GM23338 (cell line): Measurements from ENCODE around the gene ELOF1. TPM values are rescaled to one million over a fixed set of nuclear protein-coding genes. Genes with fewer than 3 reads are reported as not detected.

Experiments
- ATAC-seq: fragments of 200-7000 bp; cut with Tn5 transposase; 3 replicates; pipeline ENCODE4 v1.9.1; 2020
- DNase-seq: peaks from one replicate; pipeline ENCODE4 v3.0.0-alpha.2; 2015; ENCODE audit warnings: low spot score
- H2AFZ ChIP-seq: fragments of 200-600 bp; sonication (generic); 2 replicates; pipeline ENCODE4 v1.8.0; 2016; ENCODE audit warnings: antibody characterized with exemption, mild to moderate bottlenecking, moderate library complexity
- H3F3A ChIP-seq: fragments of 200-600 bp; sonication (generic); replicated peaks from 2 replicates; pipeline ENCODE4 v1.8.0; 2017; ENCODE audit warnings: antibody characterized with exemption, mixed run types, low read depth
- H3K27ac ChIP-seq: fragments of 200-600 bp; sonication (generic); 2 replicates; pipeline ENCODE4 v1.6.1; 2016; ENCODE audit warnings: low read depth
- H3K27me3 ChIP-seq: fragments of 200-600 bp; sonication (generic); 2 replicates; pipeline ENCODE4 v1.8.0; 2016; ENCODE audit warnings: mild to moderate bottlenecking, mixed run types, moderate library complexity; ENCODE audit not compliant: insufficient read depth
- H3K36me3 ChIP-seq: fragments of 200-600 bp; sonication (generic); 2 replicates; pipeline ENCODE4 v1.8.0; 2016; ENCODE audit warnings: mild to moderate bottlenecking; ENCODE audit not compliant: insufficient read depth
- H3K4me1 ChIP-seq: fragments of 200-600 bp; sonication (generic); 2 replicates; pipeline ENCODE4 v1.8.0; 2016; ENCODE audit warnings: mild to moderate bottlenecking, moderate library complexity; ENCODE audit not compliant: insufficient read depth
- H3K4me2 ChIP-seq: fragments of 200-600 bp; sonication (generic); 2 replicates; pipeline ENCODE4 v1.7.1; 2017; ENCODE audit warnings: mixed run types
- H3K4me3 ChIP-seq: fragments of 200-600 bp; sonication (generic); 2 replicates; pipeline ENCODE4 v1.6.1; 2016; ENCODE audit warnings: mixed run types
- H3K79me2 ChIP-seq: fragments of 200-600 bp; sonication (generic); replicated peaks from 2 replicates; pipeline ENCODE4 v1.8.0; 2017; ENCODE audit warnings: mild to moderate bottlenecking; ENCODE audit not compliant: insufficient read depth
- H3K9me2 ChIP-seq: fragments of 200-600 bp; sonication (generic); 2 replicates; pipeline ENCODE4 v1.8.0; 2017; ENCODE audit not compliant: insufficient read depth
- H4K20me1 ChIP-seq: fragments of 200-600 bp; sonication (generic); replicated peaks from 2 replicates; pipeline ENCODE4 v1.8.0; 2017; ENCODE audit warnings: mild to moderate bottlenecking; ENCODE audit not compliant: insufficient read depth
- H3K27ac Mint-ChIP-seq: 2 replicates; pipeline ENCODE4 v1.8.0; 2020; ENCODE audit warnings: inconsistent platforms, mild to moderate bottlenecking, moderate library complexity, mixed read lengths
- H3K27me3 Mint-ChIP-seq: 3 replicates; pipeline ENCODE4 v1.8.0; 2022; ENCODE audit warnings: low read depth, mild to moderate bottlenecking, moderate library complexity, mixed read lengths, inconsistent platforms; ENCODE audit not compliant: insufficient read depth, poor library complexity
- H3K36me3 Mint-ChIP-seq: 3 replicates; pipeline ENCODE4 v1.8.0; 2021; ENCODE audit warnings: low read depth, mild to moderate bottlenecking, inconsistent platforms, moderate library complexity, mixed read lengths
- H3K4me1 Mint-ChIP-seq: 3 replicates; pipeline ENCODE4 v1.8.0; 2020; ENCODE audit warnings: mild to moderate bottlenecking, inconsistent platforms, mixed read lengths
- H3K4me3 Mint-ChIP-seq: 3 replicates; pipeline ENCODE4 v1.8.0; 2021; ENCODE audit warnings: moderate library complexity, mild to moderate bottlenecking, inconsistent platforms, mixed read lengths
- H3K9me3 Mint-ChIP-seq: 3 replicates; pipeline ENCODE4 v1.8.0; 2020; ENCODE audit warnings: moderate library complexity, mild to moderate bottlenecking, inconsistent platforms, mixed read lengths
- CREB1 ChIP-seq: fragments of 250-450 bp; sonication (Bioruptor Pico); IDR thresholded peaks from 2 replicates; pipeline ENCODE4 v1.5.0; 2020; ENCODE audit warnings: low read depth, mild to moderate bottlenecking, moderate library complexity
- CTCF ChIP-seq, 2 experiments: fragments of 200-600 bp in 1 of 2; sonication (generic) in 1 of 2; conservative IDR thresholded peaks; 2 replicates each; pipeline versions ENCODE4 v1.5.1 to v1.6.1; 2016 to 2017; ENCODE audit warnings: antibody characterized with exemption in 2 of 2, low read depth in 2 of 2, mild to moderate bottlenecking in 2 of 2, moderate library complexity in 1 of 2
- ETS1 ChIP-seq: IDR thresholded peaks from 2 replicates; pipeline ENCODE4 v1.6.1; 2016; ENCODE audit warnings: antibody characterized with exemption
- EZH2phosphoT487 ChIP-seq: fragments of 200-600 bp; sonication (generic); IDR thresholded peaks from one replicate; pipeline ENCODE4 v1.8.1; 2018; ENCODE audit warnings: antibody characterized with exemption; ENCODE audit not compliant: unreplicated experiment
- REST ChIP-seq: IDR thresholded peaks from one replicate; pipeline ENCODE4 v1.6.1; 2018; ENCODE audit warnings: antibody characterized with exemption; ENCODE audit not compliant: unreplicated experiment
- ZNF462 ChIP-seq: fragments of 250-450 bp; sonication (Bioruptor Pico); IDR thresholded peaks from 2 replicates; pipeline ENCODE4 v1.5.0; 2020; ENCODE audit warnings: mild to moderate bottlenecking, moderate library complexity
- polyA plus RNA-seq: library from polyadenylated mRNA; unstranded; fragments of >200 nt; fragmentation: Nextera tagmentation; extraction: Ambion mirVana; gene quantifications from 2 replicates; pipeline ENCODE4 v1.2.1, GENCODE V29; 2016
- total RNA-seq: library from RNA; depleted of rRNA; stranded (reverse); fragments of >200 nt; shearing (Covaris generic); gene quantifications from 2 replicates; pipeline ENCODE4 v1.2.3, GENCODE V29; 2014

ELOF1 gene
- total and polyA plus RNA-seq, 2 experiments from 2014 or later = 73.3 to 103 TPM

GRCh38 chr19:11534538-11534937 is 24.5 kb downstream of the ELOF1 start:
- Histone ChIP-seq H3K4me2 (no peak overlapping the region), H3K9me2 (no peaks in the 10 kb centered on the region), H2AFZ (no peak overlapping the region), H3K79me2 (no peaks in the 10 kb centered on the region), H3K4me1 (peaks cover 13% of the 10 kb centered on the region; the same call in 1 of the 2 replicates), H3K27ac (no peak overlapping the region), H3K27me3 (peaks cover 5% of the 10 kb centered on the region; the same call in 1 of the 2 replicates), H3K36me3 (no peaks in the 10 kb centered on the region), H4K20me1 (no peaks in the 10 kb centered on the region), H3F3A (peaks cover 9% of the 10 kb centered on the region; the same call in 1 of the 2 replicates), H3K4me3 (no peak overlapping the region)
- Mint-ChIP-seq H3K9me3 (no peaks in the 10 kb centered on the region), H3K4me1 (peaks cover 17% of the 10 kb centered on the region), H3K27me3 (peaks cover 28% of the 10 kb centered on the region), H3K4me3 (peak overlapping the region; percentile 16; the same call in 1 of the 3 replicates), H3K27ac (peak overlapping the region; percentile 68; the same call in 1 of the 2 replicates), H3K36me3 (peaks cover 3% of the 10 kb centered on the region; the same call in 1 of the 3 replicates)
- DNase-seq (no peak), ATAC-seq (no peak)
- no peak for TF ChIP-seq CREB1
- TF ChIP-seq ZNF462 = no peak

GRCh38 chr19:11530432-11530831 is 28.6 kb downstream of the ELOF1 start:
- no peaks in the 10 kb centered on the region for H3K36me3 ChIP-seq
- H3K4me1 ChIP-seq = peaks cover 8% of the 10 kb centered on the region; the same call in 1 of the 2 replicates
- peaks cover 11% of the 10 kb centered on the region for H3K79me2 ChIP-seq
- H3F3A ChIP-seq = no peaks in the 10 kb centered on the region; the same call in 1 of the 2 replicates
- DNase-seq = peak; percentile 96
- peaks cover 5% of the 10 kb centered on the region; the same call in 1 of the 2 replicates for H4K20me1 ChIP-seq
- Mint-ChIP-seq H3K9me3 (no peaks in the 10 kb centered on the region), H3K4me1 (peaks cover 9% of the 10 kb centered on the region), H3K36me3 (peaks cover 7% of the 10 kb centered on the region), H3K4me3 (peak overlapping the region; percentile 13; the same call in 1 of the 3 replicates), H3K27me3 (peaks cover 19% of the 10 kb centered on the region), H3K27ac (no peak overlapping the region)
- no peak overlapping the region for H3K27ac ChIP-seq
- no peaks in the 10 kb centered on the region for H3K9me2 ChIP-seq
- TF ChIP-seq REST (no peak), CTCF (conservative IDR thresholded peaks at IDR 0.05; ENCODE audit: low read depth in 2 of 2) (peak; percentile 31 to 66; a peak in 2 of 4 replicates), CREB1 (peak; percentile 30; the same call in 1 of the 2 replicates), EZH2phosphoT487 (no peak), ETS1 (no peak)
- H3K4me2 ChIP-seq = no peak overlapping the region
- no peak overlapping the region for H2AFZ ChIP-seq
- peak; percentile 71 for ATAC-seq
- H3K27me3 ChIP-seq = peaks cover 5% of the 10 kb centered on the region; the same call in 1 of the 2 replicates
- no peak overlapping the region for H3K4me3 ChIP-seq
